NCI-H2029 treated with DMSO at 0.1 percent for 48 hours (cell line): ENCODE data around the gene TXNRD3.
A peak's percentile ranks its signal among the peaks of the same experiment; 100 is the strongest.

ENCODE experiments used
- DNase-seq: peaks from one replicate; lab custom pipeline; 2025; lab: John Stamatoyannopoulos, UW

TXNRD3 gene

DNA sequence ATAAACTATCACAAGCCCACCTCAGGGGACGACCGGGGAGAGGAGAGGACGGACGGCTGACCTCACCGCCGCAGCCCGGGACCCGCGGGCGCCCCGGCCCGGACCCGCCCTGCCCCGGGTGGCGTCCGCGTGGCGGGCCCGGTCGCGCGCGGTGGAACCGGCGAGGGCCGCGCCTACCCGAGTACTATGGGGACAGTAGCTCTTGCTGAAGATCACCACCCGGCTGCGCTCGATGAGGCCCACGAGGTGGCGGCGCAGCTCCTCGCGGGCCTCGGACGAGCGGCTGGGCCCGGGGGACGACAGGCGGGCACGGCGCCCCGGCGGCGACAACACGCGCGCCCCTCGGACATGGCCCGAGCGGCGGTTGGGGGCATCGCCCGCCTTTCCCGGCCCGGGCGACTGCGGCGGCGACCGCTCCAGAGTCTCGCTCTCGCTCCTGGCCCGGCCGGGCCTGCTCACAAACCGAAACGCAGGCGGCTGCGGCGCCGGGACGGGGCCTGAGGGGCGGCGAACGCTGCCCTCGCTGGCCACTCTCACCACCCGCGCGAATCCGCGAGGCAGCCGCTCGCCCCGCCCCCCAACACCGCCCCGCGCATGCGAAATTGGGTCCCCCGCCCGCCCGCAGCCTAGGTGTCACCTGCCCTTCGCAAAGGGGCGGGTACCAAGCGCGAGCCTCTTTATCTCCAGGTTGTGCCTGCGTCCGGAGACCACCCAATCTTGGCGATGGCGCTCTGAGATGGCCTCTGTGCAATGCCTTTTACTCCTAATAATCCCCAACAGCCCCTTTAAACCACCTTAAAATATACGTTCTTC, at the start of gene TXNRD3:
Gene TXNRD3, minus strand, starts transcription at position 554 of the 813 bp plus-strand sequence.
- peak; percentile 37 for DNase-seq

DNA sequence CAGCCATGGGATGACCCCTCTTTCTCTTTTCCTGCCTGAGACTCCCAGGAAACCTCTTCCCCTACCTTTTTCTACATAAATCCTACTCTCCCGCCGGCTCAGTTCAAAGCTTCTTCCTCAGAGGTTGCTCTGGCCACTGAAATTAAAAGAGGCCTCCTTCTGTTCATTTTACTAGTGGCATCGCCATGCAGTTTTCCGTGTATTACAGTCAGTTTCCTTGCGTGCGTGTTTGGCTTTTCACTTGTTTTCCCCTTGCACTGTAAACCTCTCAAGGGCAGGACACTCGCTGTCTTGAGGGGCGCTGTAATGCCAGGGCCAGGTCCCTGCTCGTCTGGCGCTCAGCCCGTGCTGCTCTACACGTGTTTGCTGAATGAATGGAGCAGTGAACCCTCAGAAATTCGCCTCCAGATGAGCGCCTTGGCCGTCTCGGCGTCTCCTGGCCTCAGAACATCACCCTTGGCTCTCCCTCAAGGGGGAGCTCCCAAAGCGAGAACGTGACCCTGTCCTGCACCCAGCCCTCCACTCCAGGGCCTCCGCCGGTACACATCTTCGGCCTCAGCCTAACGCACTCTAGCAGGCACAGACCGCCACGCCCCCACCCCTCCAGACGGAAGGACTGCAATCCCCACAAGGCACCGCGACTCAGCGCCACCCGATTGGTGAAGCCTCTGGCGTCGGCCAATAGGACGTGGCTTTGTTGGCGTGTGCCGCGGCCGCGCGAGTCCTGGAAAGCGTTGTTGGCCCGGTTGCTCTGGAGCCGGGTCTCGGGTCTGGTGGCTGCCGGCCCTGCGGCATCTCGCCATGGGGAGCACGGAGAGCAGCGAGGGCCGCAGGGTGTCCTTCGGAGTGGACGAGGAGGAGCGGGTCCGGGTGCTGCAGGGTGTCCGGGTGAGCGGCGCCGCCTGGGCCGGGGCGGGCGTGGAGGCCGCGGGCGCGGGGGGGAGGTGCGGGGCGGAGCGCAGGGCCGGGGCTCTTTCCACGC, 48.9 kb upstream of the TXNRD3 start, which contains the start of gene CHCHD6:
Gene CHCHD6, plus strand, starts transcription at position 729 of the 982 bp plus-strand sequence. Its CDS starts 73 bp downstream, at position 802.
- DNase-seq, result peak; percentile 85

DNA sequence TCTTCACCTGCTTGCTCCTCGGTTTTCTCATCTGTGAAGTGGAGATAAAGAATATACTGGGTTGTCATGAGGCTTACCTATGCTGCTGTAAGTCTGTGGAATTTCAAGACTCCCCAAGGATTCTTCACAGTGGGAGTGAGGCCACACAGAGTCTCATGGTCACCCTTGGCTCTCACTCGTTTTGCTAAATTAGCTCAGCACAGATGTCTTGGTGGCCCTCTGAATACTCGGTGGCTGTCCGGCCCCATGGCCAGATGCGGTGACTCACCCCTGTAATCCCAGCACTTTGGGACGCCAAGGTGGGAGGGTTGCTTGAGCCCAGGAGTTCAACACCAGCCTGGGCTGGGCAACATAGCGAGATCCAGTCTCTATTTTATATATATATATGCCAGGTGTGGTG, 44.1 kb upstream of the TXNRD3 start:
- no peak for DNase-seq

DNA sequence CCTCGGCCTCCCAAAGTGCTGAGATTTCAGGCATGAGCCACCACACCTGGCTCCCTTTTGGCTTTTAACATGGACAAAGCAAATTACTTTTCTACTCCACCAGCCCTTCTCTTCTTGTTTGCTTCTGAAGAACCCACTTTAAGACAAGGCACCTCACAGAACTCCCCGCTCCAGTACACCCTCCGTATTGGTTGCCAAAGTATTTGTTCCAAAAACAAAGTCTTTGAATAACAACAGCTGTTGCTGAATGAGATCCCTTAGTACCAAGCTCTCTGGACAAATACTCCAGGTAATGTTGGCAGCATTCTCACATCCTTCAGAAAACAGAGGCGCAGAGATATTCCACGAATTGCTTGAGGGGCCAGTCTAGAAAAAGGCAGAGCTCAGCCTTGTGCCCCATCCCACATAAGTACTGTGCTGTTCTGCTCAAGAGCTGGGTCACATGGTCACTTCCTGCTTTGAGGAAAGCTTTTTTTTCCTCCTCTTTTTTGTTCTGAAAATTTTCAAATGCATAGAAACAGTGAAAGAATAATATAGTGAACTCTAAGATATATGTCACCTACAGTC, 41.9 kb upstream of the TXNRD3 start:
- peak; percentile 58 for DNase-seq

DNA sequence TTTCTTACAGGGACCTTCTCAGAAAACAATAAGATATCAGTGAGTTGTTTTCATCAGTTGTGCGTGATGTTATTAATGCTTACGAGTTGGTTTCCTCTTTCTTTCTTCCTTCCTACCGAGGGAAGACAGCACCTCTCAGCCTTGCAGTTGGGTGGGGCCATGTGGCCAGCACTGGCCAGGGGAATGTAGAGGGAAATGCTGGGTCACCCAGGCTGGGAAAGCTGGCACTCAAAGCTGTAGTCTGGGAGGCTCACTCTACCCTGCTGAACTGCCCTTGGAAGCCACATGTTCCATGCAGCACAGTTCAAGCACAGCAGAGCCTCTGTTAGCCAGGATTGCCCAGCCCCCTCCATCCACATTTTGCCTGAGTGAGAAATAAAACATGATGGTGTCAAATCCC, 39.0 kb upstream of the TXNRD3 start:
- no peak for DNase-seq

DNA sequence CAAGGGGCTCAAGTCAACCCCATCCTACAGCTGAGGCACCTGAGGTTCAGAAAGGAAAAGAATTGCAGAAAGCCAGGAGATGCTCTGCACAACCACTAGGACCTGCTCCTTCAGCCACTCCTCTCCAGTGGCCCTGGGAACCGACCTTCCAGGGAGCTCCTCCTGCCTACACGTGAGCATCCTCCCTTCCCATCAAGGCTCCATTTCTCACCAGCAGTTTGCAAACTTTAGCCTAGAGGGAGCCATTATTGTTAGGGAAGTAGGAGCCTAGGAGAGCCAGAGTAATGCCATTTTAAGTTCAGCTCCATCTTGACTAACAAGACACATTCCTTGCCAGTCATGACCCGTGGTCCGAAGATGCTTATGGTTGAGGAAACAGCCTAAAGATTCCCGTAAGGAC, 37.9 kb upstream of the TXNRD3 start:
- DNase-seq, result no peak

DNA sequence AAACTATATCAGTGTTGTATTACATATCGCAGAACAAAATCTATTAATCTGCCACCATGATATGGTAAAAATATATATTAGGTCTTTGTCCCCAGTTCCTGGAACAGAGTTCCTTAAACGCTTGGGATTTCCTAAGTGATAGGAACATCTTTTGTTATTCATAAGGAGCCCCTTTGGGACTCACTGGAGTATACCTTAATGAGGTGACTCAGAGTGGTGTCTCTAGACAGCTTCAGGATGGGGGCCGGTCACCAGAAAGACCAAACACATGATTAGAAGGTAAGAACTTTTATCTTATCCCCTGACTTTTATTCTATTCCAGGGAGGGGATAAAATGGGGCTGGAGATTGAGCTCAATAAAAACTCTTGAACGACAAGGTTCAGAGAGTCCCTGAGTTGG, 36.8 kb upstream of the TXNRD3 start:
- DNase-seq, result no peak

DNA sequence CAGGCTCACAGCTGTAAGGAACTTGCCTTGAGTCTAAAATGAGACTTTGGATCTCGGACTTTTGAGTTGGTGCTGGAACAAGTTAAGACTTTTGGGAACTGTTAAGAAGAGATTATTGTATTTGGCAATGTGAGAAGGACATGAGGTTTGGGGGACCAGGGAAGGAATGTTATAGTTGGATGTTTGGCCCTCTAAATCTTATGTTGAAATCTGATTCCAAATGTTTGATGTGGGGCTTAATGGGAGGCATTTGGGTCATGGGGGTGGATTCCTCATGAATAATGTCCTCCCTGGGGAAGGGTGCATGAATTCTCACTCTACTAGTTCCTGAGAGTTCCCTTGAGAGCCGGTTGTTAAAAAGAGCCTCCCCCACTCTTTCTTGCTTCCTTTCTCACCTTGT, 30.6 kb upstream of the TXNRD3 start:
- no peak for DNase-seq

DNA sequence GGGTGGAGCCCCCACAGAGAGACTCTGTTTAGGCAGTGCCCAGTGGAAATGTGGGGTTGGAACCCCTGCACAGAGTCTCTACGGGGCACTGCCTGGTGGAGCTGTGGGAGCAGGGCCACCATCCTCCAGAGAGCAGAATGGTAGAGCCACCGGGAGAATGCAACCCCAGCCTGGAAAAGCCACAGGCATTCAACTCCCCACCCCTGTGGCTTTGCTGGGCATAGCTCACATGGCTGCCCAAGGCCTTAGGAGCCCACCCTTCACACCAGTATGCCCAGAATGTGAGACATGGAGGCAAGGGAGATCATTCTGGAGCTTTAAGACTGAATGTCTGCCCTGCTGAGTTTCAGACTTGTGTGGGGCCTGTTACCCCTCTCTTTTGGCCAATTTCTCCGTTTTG, 30.1 kb upstream of the TXNRD3 start:
- no peak for DNase-seq

DNA sequence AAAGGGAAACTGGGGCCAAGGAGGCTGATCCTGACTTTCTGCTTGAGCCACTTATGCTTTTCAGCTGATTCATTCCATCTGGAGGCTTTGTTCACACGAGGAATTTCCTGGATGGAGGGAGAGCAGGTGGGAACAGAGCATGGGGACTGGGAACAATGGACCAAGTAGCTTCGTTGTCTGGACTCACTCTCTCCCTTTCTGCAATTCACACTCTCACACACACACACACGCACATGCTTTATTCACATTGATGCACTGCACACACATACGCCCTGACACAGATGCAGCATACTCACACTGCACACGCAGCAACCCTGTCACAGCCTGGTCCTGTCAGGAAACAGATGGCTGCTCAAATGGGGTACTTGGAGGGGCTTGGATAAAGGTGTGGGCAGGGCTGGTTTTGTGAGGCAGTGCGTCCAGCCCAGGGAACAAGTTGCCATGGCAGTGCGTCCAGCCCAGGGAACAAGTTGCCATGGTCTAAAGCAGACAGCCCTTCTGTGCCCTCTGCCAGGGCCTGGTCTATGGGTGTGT, 29.4 kb upstream of the TXNRD3 start:
- DNase-seq, result peak; percentile 23

DNA sequence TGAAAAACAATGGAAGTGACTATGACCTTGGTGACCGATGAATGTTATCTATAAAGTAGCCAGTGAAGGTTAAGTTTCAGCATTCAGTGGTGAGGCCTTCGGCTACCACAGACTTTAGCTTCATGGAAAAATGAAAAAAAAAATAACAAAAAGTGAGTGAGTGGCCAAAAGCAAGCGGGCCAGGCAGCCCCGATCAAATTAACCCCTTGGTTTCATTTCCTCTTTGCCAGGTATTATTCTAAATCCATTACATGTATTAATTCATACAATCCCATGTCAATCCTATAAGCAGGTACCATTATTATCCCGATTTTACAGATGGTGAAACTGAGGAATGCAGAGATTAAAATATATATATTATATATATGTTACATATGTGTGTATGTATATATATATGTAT, 28.1 kb upstream of the TXNRD3 start:
- no peak for DNase-seq

DNA sequence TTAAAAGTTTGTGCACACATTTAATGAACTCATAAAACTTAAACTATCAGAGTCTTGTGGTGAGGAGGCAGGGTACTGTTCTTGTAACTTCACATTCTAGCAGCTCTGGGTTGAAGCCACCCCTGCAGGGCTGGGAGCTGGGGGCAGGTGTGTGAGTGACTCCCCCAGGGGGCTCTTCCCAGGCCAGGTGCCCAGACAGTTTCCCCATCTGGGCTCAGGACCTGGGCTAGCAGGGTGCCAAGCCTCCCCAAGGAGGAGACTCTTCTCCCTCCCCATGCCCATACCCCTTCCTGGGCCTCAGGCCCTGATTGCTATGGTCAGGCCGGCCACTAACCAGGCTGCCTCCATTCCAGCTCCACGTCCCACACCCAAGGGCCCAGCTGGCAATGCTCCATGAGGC, 27.1 kb upstream of the TXNRD3 start:
- DNase-seq, result no peak

DNA sequence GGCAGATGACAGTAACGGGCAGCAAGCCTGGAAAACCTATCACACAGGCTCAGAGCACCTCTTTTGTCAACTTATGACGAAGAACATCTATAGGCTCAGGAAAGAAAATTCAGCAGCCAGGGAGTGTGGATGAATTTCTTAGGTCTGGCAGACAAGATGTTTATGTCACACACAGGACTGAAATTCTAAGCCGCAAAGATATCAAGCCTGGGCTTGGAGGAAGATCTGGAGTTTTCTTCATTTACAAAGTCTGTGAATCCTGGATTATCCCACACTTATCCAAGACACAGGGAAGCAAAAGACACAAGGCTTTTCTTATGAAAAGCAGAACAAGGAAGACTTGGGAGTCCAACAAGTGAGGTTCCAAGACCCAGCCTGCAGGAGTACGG, 25.7 kb upstream of the TXNRD3 start:
- DNase-seq, result no peak

DNA sequence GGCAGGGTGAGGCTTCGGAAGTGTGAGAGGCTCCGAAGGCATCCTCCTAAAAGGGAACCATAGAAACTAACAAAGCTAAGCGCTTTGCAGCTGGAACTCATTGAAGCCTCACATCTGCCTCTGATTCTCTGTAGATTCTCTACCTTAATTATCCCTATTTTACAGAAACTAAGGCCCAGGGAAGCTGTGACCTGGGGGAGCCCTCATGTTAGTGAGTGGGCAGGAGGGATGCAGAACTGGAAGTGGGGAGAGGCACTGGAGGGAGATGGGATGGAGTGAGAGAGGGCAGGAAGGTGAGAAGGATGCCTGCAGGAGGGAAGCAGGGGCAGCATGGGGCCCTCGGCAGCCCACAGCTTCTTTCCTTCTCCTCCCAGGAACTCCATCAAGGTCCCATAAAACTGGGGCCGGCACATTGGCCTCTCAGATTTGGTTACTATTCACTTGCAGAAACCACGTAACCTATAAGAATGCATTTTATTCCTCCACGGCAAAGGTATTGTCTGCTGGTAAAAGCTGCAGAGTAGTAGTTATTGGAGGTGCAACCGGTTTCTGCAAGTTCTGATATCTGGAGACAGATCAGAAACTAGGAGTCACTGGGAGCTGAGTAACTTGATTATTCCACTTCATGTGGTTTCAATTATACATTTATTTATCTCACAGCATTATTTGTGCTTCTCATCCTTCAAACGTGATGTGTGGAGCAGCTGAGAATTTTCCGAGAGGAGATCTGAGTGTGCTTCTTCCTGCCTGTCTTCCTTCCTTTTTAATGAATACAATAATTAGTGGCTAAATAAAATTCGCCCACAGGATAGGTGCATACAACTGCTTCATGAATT, 25.1 kb upstream of the TXNRD3 start:
- DNase-seq, result no peak

DNA sequence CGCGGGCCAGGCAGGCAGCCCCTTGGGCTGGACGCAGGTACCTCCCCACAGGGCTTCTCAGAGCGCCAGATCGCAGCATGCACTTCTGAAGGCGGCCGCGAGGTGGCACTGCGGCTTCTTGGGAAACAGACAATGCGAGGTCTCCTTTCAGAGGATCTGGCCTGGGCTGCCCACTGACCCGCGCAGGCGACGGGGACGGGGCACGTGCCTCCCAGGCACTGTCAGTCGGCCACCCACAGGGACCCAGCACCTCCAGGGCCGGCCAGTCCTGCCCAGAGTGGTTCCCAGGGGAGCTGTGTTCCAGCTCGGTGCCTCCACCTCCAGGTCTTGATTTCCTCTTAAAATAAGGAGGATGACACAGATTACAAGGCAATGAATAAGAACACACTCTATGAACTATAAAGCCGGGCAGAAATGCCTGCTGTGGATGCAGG, 24.4 kb upstream of the TXNRD3 start:
- DNase-seq, result peak; percentile 9

DNA sequence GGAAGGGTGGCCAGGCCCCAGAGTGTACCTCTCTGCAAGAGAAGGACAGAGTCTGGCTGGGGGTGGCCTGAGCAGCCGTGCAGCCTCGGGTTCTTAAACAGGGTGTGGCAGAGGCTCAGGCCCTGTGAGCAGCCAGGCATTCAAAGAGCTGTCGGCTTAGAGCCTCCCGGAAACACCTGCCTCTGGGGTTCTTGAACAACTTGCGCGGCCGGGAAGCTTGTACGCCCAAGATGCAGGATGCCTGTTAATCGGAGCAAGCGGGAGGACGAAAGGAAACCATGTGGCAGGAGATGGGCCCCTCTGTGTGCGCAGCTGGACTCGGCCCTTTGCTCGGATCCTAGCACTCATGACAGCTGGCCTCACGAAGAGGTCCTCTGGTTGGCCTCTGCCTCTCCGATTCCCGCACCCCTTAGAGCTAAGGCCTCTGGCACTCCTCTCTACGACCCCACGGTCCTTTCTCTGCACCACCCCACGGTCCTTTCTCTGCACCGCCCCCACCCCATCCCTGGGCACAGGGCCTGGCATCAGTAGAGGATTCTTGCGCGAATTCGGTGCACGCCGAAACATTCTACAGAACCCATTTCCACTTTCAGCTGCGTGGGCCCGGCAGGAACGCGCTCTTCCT, 23.9 kb upstream of the TXNRD3 start:
- DNase-seq, result no peak

DNA sequence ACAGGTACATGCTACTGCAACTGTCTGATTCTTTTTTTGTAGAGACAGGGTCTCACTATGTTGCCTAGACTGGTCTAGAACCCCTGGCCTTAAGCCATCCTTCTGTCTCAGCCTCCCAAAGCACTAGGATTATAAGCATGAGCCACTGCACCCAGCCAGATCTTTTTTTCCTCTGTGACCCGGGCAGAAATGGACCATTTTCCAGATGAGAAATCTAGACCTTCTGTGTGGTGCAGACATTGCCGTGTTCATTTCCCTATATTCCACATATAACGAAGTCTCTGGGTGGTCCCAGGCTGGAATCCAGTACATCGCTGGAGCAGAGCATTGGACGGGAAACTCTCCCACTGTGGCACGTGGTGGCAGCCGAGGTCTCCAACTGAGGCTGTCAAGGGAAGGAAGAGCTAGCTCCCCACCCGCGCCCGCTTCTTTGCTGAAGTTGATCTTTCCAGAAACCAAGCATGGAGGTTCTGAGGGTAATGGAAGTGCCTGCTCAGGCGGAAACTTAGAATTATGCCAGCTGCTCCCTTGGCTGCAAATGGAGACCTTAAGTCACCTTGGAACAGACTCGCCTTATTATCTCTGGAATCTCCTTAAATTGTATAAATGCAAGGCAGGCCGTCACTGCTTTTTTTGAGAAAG, 23.1 kb upstream of the TXNRD3 start:
- no peak for DNase-seq

DNA sequence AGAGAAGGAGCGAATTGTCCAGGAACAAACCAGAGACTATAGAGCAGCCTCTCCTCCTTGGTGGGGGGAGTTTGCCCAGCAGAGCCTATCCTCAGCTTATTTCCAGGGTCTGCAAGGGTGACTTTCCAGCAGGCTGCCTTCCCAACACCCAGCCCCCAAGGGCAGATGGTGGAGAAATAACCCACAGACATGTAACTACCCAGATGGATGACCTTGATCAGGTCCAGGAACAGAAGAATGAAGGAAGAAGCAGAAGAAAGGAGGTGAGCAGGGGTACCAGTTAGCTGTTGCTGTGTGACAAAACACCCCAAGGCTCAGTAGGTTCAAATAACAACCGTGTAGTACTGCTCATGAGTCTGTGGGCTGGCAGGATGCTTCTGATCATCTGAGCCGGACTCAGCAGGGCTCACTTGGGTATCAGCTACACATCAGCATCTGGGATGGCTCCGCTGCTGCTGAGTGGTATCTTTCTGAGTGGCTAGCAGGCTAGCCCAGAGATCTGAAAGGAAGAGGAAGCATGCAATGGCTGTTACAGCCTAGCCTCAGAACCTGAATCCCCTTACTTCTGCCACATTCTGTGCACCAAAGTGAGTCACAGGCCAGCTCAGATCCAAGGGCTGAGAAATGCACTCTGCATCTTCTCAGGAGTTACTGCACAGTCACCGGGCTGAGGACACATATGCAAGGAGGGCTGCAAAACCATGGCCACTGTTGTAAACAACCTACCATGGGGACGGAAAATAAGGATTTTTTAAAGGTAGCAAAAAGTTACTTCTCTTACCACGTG, 22.2 kb upstream of the TXNRD3 start:
- DNase-seq, result no peak

DNA sequence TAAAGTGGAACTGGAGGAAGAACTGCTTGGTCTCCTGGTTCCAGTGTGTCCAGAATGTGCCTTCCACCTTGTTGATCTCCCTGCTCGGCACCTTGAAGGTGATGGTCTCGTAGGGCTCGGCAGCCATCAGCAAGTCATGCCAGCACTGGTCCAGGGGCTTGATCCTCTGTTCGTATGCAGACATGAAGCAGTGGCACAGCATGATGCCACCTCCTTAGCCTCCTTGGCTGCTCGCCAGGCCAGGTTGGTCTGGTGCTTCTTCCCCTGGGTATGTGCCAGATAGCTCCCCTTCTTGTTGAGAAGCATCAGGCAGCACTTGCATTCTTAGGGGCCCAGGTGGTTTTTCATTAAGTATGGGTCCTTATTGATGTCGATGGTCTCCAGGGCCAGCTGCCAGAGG, 17.8 kb upstream of the TXNRD3 start:
- DNase-seq, result no peak

DNA sequence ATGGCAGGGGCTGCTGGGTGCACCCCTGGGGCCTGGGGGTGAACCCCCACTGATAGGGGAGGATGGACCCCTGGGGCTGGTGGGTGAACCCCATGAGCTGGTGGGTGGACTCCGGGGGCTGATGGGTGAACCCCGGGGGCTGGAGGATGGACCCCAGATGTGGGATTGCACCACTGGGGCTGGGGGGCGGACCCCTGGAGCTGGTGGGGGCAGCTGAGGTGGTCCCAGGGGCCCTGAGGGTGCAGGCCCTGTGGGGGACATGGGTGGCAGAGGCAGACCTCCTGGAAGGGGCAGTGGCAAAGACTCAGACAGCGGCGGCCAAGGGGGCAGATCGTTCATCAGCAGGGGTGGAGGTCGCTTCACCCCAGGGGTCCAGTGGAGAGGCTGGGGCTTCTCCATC, 17.4 kb upstream of the TXNRD3 start:
- no peak for DNase-seq
